Activated naive CD4-positive, alpha-beta T cell (primary cell): ENCODE measurements around the gene HSD17B2.
"Not testable (repeated sequence)": the region's sequence is repeated elsewhere in the genome, so short reads cannot be mapped to it uniquely, and the experiment has no call there.

Experiments used
- DNase-seq, 4 experiments: peaks; one replicate each; lab custom pipeline; 2025; lab: John Stamatoyannopoulos, UW

HSD17B2 gene

GRCh38 chr16:82034981-82035612 is at the start of gene HSD17B2:
Gene HSD17B2, plus strand, starts transcription at chr16:82035253. Its CDS starts 172 bp downstream, at chr16:82035425.
- DNase-seq = no peak

DNA sequence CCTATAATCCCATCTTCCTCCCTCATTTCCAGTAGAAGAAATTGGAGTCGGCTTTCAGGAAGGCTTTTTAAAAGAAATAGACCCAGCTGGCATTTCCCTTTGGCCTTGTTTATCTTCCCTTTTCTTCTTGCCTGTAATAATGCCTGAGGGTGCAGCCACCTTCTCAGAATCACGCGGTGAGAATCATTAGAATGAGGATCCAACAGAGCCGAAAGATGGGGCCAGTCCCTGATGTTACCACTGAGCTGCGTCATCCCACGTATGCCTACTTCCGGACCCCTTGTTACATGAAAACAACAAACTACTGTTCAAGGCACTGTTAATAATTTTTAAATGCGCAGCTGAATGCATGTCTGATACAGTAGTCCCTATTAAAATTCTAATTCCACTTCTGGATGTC is 47.9 kb upstream of the HSD17B2 start:
- DNase-seq = no peak

DNA sequence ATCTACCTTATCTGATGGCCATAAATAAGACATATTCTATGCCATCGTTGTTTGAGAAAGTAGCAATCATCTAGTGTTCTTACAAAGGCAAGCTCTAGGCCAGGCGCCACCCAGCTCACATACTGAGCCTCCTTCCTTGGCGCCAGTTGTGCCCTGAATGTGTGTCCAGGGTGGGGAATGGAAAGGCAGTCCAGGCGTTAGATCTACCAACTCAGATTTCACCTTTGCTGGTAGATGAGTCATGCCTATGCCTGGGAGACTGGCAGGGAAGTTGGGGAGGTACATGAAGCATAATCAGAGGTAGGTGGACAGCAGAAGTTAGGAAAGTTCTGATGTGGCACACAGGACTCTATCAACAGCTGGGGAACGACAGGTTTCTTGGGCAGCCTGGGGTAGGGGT is 47.3 kb upstream of the HSD17B2 start:
- no peak for DNase-seq

- no peak for DNase-seq
Measured at GRCh38 chr16:81992859-81993258, 42.2 kb upstream of the HSD17B2 start.

GRCh38 chr16:81994485-81994884 is 40.6 kb upstream of the HSD17B2 start:
- DNase-seq = no peak

GRCh38 chr16:81995651-81996050 is 39.4 kb upstream of the HSD17B2 start:
- no peak for DNase-seq

- no peak for DNase-seq
Measured at GRCh38 chr16:81996664-81997509, 38.2 kb upstream of the HSD17B2 start.

DNA sequence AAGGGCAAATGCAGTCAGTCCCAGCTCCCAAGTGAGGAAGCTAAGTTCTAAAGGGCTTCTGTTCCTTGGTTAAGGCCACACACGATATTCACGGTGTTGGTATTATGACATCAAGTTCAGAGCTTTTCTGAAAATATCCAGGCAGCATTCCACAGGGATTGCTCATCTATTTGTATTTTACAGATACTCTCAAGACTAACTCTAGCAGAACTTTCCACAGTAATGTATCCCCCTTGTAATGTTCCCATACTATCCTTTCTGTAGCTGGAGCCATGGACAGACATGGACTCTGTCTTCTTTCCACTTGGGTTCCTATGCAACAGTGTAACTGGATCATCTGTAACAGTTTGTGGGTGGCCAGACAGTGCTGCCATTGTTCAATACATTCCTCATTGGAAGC is 37.3 kb upstream of the HSD17B2 start:
- DNase-seq = no peak

GRCh38 chr16:82002831-82003230 is 32.2 kb upstream of the HSD17B2 start:
- DNase-seq = no peak

DNA sequence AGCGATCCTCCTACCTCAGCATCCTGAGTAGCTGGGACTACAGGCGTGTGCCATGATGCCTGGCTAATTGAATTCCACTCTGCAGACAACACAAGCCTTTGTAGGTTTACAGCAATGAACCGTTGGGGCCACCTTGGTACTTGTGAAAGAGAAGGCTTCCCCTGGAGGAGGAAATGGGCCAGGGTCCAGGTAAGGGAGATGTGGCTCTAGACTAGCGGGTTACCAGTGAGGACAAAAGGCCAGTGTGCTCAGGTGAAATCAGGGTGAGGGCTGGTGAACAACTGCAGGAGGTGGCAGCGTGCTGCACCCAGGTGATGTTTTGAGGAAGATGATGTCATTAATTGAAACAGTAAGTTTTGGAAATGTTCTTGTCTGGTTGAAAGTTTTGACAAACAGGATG is 30.5 kb upstream of the HSD17B2 start:
- DNase-seq = no peak

- no peak for DNase-seq
Measured at GRCh38 chr16:82005027-82005830, 29.8 kb upstream of the HSD17B2 start.

DNA sequence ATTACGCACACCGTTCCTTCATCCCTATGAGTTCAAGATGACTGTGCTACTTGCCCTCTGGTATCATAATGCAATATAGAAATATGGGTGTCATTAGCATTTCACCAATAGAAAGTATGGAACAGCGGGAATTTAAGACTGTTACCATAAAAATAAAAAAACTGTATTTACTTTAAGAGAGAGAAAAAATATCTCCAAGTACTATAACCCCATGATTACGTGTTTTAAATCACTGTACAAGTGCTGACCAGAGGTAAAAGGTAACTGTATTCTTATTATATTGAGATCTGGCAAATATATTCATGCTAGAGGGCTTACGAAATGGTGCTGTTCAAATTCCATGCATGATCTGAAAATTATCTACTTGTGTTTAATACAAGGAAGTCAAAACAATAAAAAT is 29.0 kb upstream of the HSD17B2 start:
- no peak for DNase-seq

- DNase-seq = no peak
Measured at GRCh38 chr16:82007189-82007588, 27.9 kb upstream of the HSD17B2 start.

DNA sequence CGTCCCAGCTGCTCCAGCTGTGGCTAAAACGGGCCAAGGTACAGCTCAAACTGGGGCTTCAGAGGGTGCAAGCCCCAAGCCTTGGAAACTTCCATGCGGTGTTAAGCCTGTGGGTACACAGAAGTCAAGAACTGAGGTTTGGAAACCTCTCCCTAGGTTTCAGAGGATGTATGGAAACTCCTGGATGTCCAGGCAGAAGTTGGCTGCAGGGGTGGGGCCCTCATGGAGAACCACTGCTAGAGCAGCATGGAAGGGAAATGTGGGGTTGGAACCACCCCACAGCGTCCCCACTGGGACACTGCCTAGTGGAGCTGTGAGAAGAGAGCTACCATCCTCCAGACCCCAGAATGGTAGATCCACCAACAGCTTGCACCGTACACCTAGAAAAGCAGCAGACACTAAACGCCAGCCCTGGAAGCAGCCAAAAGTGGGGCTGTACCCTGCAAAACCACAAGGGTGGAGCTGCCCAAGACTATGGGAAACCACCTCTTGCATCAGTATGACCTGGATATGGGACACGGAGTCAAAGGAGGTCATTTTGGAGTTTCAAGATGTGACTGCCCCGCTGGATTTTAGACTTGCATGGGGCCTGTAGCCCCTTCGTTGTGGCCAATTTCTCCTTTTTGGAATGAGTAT is 26.0 kb upstream of the HSD17B2 start:
- DNase-seq = no peak

GRCh38 chr16:82009789-82010188 is 25.3 kb upstream of the HSD17B2 start:
- DNase-seq = not testable (repeated sequence)

DNA sequence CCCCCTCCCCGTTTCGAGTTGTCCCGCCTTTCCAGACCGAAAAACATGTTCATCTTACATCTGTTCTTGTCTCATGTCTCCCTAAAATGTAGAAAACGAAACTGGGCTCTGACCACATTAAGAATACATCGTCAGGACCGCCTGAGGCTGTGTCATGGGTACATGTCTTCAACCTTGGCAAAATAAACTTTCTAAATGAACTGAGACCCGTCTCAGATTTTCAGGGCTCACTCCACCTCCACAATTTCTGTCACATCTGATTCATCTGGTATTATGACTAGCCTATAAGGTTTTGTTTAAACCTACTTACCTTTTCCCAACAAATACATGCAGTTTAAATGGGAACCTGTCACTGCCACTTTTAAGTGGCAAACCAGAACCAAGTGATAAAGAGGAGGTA is 24.4 kb upstream of the HSD17B2 start:
- DNase-seq = no peak

DNA sequence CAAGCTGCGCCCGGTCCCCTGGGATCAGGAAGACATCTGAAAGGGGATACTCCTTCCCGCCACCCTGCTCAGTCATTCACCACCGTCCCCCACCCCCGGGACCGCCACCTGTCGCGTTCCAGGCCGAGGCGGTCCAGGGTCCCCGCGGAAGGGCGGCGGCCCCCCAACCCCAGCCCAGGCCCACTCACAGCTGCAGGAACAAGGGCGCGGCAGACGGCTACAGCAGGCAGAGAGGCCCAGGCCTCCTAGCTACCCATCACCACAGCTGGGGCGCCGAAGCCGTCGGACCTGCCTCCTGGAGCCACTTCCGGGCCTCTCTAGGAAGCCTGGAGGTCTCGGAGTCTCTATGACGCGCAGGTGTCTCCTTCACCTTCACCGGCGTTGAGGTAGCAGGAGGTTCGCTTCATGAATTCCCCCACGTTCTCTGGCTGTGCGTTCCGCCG is 23.8 kb upstream of the HSD17B2 start, which contains the start of gene SDR42E1:
Gene SDR42E1 (minus strand): TSS at position 272 of the 443 bp plus-strand sequence. CDS start 10,612 bp downstream, outside the sequence.
- peak in 3 of 4 experiments; percentile 25 to 60 (median 27) for DNase-seq

DNA sequence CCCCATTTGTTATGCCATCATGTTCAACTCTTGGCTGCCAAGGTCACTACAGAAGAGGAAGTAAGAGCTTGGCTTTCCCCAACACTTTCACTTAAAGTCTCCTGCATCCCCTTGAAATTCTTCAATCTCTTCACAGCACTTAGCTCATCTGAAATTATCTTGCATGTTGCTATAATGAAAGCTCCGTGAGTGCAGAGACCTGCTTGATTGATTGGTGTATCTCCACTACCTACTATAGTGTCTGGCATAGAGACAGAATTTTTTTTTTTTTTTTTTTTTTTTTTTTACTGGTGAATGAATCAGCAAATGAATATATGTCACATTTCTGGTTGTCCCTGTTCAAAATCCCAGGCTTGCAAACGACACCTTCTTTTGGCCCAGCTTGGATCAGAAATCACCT is 21.9 kb upstream of the HSD17B2 start:
- no peak for DNase-seq

- no peak for DNase-seq
Measured at GRCh38 chr16:82016263-82016662, 18.8 kb upstream of the HSD17B2 start.

DNA sequence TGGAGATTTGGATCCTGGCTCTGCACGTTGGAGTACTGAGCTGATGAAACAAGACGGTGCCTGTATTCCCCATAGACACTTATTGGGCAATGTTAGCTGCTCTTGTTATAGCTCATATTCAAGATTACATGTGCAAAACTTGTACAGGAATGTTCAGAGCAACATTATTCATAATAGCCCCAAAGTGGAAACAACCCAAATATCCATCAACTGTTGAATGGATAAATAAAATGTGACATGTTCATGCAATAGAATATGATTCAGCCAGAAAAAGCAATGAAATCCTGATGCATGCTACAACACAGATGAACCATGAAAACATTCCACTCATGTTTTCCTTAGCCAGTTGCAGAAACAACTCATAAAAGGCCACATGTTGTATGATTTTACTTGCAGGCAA is 18.1 kb upstream of the HSD17B2 start:
- DNase-seq = no peak

- DNase-seq = no peak
Measured at GRCh38 chr16:82017911-82018568, 17.0 kb upstream of the HSD17B2 start.
